Stimulated activated CD8-positive, alpha-beta memory T cell treated with anti-CD3 and anti-CD28 coated beads, Interleukin-7, amount 100 ng/mL, for 48 hours (primary cell): ENCODE results near the gene IFNA21.
"Not testable (repeated sequence)": the region's sequence is repeated elsewhere in the genome, so short reads cannot be mapped to it uniquely, and the experiment has no call there.

Experiments used
- DNase-seq, 2 donors: peaks; one replicate each; pipeline ENCODE4 v3.0.0-alpha.2; 2020; ENCODE audit warnings: low read depth in 1 of 2; ENCODE audit errors: extremely low read depth in 1 of 2

The IFNA21 gene

DNA sequence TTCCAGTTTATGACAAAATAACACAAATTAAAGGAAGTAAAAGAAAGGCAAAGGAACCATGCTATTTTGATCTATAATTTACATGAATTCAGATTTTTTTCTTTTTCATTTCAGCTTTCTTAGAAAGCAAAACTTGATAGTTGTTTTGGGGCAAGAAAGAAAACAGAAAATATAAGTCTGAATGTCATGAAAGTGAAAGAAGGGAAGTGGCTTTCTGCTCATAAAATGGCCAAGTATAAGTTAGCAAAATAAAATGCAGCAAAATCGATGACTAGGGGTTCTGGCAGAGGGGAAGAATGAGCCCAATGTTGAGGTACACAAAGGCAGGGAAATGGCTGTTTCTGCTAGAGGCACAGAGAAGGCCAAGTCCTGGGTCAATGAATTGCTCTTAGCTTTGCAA lies 21.9 kb downstream of the IFNA21 start:
- no peak for DNase-seq

DNA sequence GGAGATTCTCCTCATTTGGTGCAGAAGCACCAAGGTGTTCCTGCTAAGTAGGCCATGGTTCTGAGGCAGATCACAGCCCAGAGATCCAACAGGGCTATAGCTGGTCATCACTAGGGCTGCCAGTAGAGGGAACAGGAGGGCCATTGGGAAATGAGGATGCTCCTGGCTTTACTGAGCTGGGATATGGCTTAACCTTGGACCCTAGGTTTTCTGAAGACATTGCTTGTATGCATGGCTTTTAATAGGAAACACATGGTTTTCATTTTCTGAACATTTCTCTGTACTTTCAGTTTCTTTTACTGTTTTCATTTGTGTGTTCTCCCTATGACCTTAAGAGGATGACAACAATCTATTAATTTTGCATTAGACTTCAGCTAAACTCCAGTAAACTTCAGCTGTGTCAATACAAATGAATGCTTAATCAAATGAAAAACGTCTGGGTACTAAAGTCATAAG lies 25.0 kb downstream of the IFNA21 start, which contains the start of gene IFNW1:
TSS of gene IFNW1 (minus strand) at position 406 of the 456 bp plus-strand sequence. CDS start at position 144, 262 bp downstream.
- DNase-seq, result no peak

DNA sequence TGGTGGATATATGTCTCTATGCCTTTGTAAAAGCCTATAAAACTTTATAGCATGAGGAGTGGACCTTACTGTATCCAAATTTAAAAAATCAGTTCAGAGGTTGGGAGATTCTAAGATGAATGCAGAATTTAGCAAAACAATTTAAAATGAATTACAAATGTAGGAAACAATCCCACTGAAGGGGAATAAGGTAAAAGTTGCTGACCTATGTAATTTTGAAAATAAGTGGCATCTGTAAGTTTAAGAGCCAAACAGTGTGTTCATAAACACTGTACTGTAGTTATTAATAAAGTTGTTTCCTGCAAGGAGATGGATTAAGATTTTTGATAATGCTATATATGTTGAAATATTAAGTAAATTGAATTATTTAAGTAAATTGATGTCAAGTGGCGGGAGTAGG lies 29.4 kb downstream of the IFNA21 start:
- DNase-seq, result no peak

DNA sequence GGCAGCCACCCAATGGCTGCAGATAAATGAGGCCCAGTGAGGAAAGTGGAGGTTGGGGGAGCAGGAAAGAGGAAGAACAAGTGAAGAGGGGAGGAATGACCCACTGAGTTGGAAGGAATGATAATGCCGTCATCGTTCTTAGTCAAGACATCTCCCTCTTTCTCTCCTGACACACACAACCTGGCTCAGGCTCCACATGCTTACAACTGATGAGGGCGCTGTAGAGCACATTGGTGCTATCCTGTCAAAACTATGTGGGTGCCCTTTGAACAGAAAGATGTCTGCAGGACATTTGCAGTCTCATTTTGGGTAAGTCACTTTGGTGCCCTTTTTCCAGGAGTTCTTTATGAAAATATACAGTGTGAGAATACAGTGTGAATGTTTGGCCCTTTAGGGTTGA lies 30.7 kb downstream of the IFNA21 start:
- DNase-seq, result no peak

DNA sequence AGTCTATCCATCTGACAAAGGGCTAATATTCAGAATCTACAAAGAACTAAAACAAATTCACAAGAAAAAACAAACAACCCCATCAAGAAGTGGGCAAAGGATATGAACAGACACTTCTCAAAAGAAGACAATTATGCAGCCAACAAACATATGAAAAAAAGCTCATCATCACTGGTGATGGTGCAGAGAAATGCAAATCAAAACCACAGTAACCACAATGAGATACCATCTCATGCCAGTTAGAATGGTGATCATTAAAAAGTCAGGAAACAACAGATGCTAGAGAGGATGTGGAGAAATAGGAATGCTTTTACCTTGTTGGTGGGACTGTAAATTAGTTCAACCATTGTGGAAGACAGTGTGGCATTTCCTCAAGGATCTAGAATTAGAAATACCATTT lies 38.3 kb downstream of the IFNA21 start:
- not testable (repeated sequence) for DNase-seq

DNA sequence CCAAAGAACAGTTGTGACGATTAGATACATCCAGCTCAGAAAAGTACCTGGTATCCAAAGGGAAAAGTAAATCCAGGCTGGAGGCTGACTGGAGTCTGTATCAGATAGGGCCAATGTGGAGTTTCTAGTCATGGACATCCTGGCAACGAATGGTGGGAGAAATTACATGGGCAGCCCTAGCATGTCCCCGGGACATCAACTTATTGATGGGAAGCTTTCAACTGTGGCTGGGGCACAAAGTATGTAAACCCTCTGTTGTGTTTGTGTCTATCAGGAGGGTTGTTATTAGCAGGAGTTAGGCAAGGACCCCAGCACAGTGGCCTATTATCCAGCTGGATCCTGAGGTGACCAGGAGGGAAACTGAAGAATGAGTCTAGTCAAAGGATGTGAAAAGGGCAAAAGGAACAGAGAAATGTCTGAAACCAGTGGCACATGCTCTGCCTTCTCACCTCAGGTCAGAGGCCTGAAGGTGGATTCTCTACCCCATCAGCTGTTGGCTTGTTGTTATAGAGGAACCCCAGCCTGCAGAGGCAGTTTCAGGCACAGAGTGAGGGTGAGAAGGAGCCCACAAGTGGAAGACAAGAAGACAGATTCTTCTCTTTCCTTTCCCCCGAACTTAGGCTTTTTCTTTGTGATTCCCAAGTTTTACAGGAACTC lies 44.7 kb downstream of the IFNA21 start:
- no peak for DNase-seq

DNA sequence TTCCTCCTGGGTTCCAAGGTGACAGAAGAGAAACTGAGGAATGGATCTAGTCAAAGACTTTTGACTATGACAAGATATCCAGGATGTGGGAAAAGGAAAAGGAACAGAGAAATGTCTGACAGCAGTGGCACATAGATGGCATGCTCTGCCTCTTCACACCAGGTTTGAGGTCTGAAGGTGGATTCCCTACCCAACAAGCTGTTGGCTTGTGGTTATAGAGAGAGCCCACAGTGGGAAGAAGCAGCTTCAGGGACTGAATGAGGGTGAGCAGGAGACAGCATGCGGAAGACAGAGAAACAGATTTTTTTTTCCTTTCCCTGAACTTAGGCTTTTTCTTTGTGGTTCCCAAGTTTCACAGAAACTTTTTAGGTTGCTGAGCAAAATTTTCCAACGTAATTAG lies 45.4 kb downstream of the IFNA21 start:
- DNase-seq, result no peak

DNA sequence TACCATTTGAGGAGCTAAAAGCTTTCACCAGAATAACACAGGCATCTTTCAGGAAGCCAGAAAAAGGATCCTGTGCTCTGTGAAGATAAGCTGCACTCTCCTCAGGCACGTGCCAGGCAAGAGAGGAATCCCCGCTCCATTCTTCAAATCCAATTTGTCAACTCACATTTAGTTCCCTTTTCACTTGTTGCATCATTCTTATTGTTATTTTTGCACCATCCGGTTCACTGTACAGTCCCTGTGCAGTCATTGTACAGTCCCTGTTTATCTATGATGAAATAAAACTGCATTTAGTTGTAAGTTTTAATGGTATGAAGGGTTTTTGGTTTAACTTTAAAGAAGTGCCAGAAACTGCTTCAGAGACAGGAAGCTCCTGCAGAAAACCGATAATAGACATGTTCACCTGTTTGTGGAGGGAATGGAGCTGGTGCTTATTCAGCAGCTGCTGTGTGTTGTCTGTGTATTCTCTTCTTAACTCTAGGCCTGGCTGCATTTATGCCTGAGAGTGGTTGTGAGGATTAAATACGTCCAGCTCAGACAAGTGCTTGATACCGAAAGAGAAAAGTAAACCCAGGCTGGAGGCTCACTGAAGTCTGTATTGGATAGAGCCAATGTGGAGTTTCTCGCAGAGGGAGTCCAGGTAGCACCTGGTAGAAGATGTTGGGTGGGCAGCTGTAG lies 47.2 kb downstream of the IFNA21 start:
- DNase-seq, result no peak
